Measurements from ENCODE around the gene TMEM37.
A peak's percentile ranks its signal among the peaks of the same experiment; 100 is the strongest.

The TMEM37 gene

GRCh38 chr2:119431155-119431975, at the start of gene TMEM37:
Gene TMEM37 (plus strand): TSS chr2:119431854. CDS start chr2:119431904, 50 bp downstream.
- H3K27me3 ChIP-seq (ENCODE audit: insufficient read depth, poor library complexity, severe bottlenecking), result no peaks in the 10 kb centered on the region
- H3K4me1 ChIP-seq (ENCODE audit: insufficient read depth, poor library complexity, severe bottlenecking), result peaks cover 3% of the 10 kb centered on the region
- H3K9me3 ChIP-seq (ENCODE audit: severe bottlenecking), result no peaks in the 10 kb centered on the region
- no peak within 1 kb of the TSS for H3K27ac ChIP-seq (ENCODE audit: poor library complexity, severe bottlenecking)
- ATAC-seq (ENCODE audit: low read depth) (peak; percentile 83), DNase-seq (ENCODE audit: low spot score) (no peak)
- H3K4me3 ChIP-seq (ENCODE audit: severe bottlenecking), result peak within 1 kb of the TSS; percentile 33
- TF ChIP-seq CTCF (IDR thresholded peaks at IDR 0.05; ENCODE audit: poor library complexity, severe bottlenecking), result peak; percentile 23
- no peaks in the 10 kb centered on the region for H3K36me3 ChIP-seq (ENCODE audit: low read depth)

- no peak overlapping the region for H3K4me3 ChIP-seq (ENCODE audit: severe bottlenecking)
- ATAC-seq (ENCODE audit: low read depth) (no peak), DNase-seq (ENCODE audit: low spot score) (no peak)
- H3K4me1 ChIP-seq (ENCODE audit: insufficient read depth, poor library complexity, severe bottlenecking), result peaks cover 6% of the 10 kb centered on the region
- no peak for TF ChIP-seq CTCF (IDR thresholded peaks at IDR 0.05; ENCODE audit: poor library complexity, severe bottlenecking)
- no peaks in the 10 kb centered on the region for H3K9me3 ChIP-seq (ENCODE audit: severe bottlenecking)
- no peaks in the 10 kb centered on the region for H3K27me3 ChIP-seq (ENCODE audit: insufficient read depth, poor library complexity, severe bottlenecking)
- no peaks in the 10 kb centered on the region for H3K36me3 ChIP-seq (ENCODE audit: low read depth)
- no peak overlapping the region for H3K27ac ChIP-seq (ENCODE audit: poor library complexity, severe bottlenecking)
These were observed 48.1 kb upstream of the TMEM37 start for GRCh38 chr2:119383410-119384140.

GRCh38 chr2:119384971-119385370, 46.7 kb upstream of the TMEM37 start:
- DNase-seq (ENCODE audit: low spot score) (no peak), ATAC-seq (ENCODE audit: low read depth) (no peak)
- Histone ChIP-seq H3K36me3 (ENCODE audit: low read depth) (no peaks in the 10 kb centered on the region), H3K4me1 (ENCODE audit: insufficient read depth, poor library complexity, severe bottlenecking) (peaks cover 13% of the 10 kb centered on the region), H3K27ac (ENCODE audit: poor library complexity, severe bottlenecking) (no peak overlapping the region), H3K9me3 (ENCODE audit: severe bottlenecking) (no peaks in the 10 kb centered on the region), H3K4me3 (ENCODE audit: severe bottlenecking) (no peak overlapping the region), H3K27me3 (ENCODE audit: insufficient read depth, poor library complexity, severe bottlenecking) (no peaks in the 10 kb centered on the region)
- TF ChIP-seq CTCF (IDR thresholded peaks at IDR 0.05; ENCODE audit: poor library complexity, severe bottlenecking), result no peak

GRCh38 chr2:119385466-119385865, 46.2 kb upstream of the TMEM37 start:
- peaks cover 14% of the 10 kb centered on the region for H3K4me1 ChIP-seq (ENCODE audit: insufficient read depth, poor library complexity, severe bottlenecking)
- H3K36me3 ChIP-seq (ENCODE audit: low read depth), result no peaks in the 10 kb centered on the region
- no peaks in the 10 kb centered on the region for H3K9me3 ChIP-seq (ENCODE audit: severe bottlenecking)
- ATAC-seq (ENCODE audit: low read depth) (no peak), DNase-seq (ENCODE audit: low spot score) (no peak)
- no peaks in the 10 kb centered on the region for H3K27me3 ChIP-seq (ENCODE audit: insufficient read depth, poor library complexity, severe bottlenecking)
- TF ChIP-seq CTCF (IDR thresholded peaks at IDR 0.05; ENCODE audit: poor library complexity, severe bottlenecking), result no peak
- no peak overlapping the region for H3K4me3 ChIP-seq (ENCODE audit: severe bottlenecking)
- H3K27ac ChIP-seq (ENCODE audit: poor library complexity, severe bottlenecking), result no peak overlapping the region

Data from RWPE2 (cell line).